Loucy (cell line): ENCODE measurements around the gene YTHDC2.

Experiments
- EZH2phosphoT487 ChIP-seq: fragments of 200-600 bp; IDR thresholded peaks from 2 replicates; pipeline ENCODE4 v1.6.1; 2018; ENCODE audit warnings: antibody characterized with exemption, mild to moderate bottlenecking, moderate library complexity, borderline replicate concordance
- TF ChIP-seq, protein P1 (sequence below): fragments of 200-600 bp; sonication (generic); conservative IDR thresholded peaks from 2 replicates; pipeline ENCODE4 v1.5.1; 2014; ENCODE audit warnings: mild to moderate bottlenecking, antibody characterized with exemption, low read length

DNA sequence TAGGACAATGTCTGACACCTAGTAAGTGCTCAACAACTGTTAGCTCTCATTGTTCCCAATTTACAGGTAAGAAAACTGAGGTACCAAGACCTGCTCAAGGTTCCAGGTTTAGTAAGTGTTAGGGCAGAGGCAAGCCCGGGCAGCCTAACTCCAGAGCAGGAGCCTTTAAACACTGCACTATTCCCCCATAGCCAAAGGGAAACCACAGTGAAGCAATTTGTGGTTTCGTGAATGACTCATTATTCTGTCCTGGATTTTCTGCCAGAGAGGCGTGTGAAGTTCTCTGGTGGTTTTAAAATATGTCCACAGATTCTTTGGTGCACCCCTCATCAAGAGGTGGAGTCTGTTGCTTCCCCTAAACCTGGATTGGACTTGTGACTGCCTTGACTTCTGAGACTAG lies 24.2 kb upstream of the YTHDC2 start:
- TF ChIP-seq, protein P1, sequence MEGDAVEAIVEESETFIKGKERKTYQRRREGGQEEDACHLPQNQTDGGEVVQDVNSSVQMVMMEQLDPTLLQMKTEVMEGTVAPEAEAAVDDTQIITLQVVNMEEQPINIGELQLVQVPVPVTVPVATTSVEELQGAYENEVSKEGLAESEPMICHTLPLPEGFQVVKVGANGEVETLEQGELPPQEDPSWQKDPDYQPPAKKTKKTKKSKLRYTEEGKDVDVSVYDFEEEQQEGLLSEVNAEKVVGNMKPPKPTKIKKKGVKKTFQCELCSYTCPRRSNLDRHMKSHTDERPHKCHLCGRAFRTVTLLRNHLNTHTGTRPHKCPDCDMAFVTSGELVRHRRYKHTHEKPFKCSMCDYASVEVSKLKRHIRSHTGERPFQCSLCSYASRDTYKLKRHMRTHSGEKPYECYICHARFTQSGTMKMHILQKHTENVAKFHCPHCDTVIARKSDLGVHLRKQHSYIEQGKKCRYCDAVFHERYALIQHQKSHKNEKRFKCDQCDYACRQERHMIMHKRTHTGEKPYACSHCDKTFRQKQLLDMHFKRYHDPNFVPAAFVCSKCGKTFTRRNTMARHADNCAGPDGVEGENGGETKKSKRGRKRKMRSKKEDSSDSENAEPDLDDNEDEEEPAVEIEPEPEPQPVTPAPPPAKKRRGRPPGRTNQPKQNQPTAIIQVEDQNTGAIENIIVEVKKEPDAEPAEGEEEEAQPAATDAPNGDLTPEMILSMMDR = no peak
- no peak for TF ChIP-seq EZH2phosphoT487
